Measurements from ENCODE around the gene KRTAP15-1.

KRTAP15-1 gene

DNA sequence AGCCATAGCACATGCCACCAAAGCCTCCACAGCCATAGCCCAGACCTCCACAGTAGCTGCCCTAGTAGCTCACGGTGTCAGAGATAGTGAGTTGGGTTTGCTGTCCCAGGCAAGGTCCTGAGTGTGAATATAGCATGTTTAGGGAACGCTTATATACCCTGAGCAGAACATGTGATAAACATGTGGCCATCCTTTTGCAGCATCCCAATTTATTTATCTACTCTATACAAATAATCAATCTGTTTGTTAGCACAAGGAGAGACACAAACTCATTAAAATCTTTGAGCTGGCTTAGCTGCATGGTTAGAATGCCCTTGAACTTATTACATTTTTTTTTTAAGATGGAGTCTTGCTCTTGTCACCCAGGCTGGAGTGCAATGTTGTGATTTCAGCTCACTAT is 47.3 kb downstream of the KRTAP15-1 start, which contains the start of gene KRTAP19-2:
TSS of gene KRTAP19-2 (minus strand) at position 101 of the 400 bp plus-strand sequence. CDS start at position 13, 88 bp downstream.
- DNase-seq (ENCODE audit: low spot score) (no peak), FAIRE-seq (no peak)

All from RCC 7860 (cell line).